Adipose tissue (tissue), 3 donors: Measurements from ENCODE around the gene EDA. TPM values are rescaled to one million over a fixed set of nuclear protein-coding genes. Genes with fewer than 3 reads are reported as not detected.
"Not testable (repeated sequence)": the region's sequence is repeated elsewhere in the genome, so short reads cannot be mapped to it uniquely, and the experiment has no call there.

Source experiments
- H3K27ac ChIP-seq: one replicate; pipeline ENCODE4 v1.5.1; 2013; ENCODE audit warnings: low read depth, low read length
- WGBS, 3 donors: extraction: QIAGEN DNeasy Blood & Tissue Kit; methylation state at CpG; one replicate each; pipeline ENCODE4 v1.1.7; 2013; 5-methylcytosine and 5-hydroxymethylcytosine counted together
- polyA plus RNA-seq, 3 donors: library from polyadenylated mRNA; stranded (reverse); fragments of 200-250 nt; gene quantifications; one replicate each; pipeline ENCODE4 v1.2.3, GENCODE V29; 2013
- donor health status: healthy with polysubstance abuse.
- donor health status: Bipolar disorder and iron deficiency.
- donor health status: healthy.

The EDA gene
- polyA plus RNA-seq, 3 donors = 2.5 to 4.2 (median 2.6) TPM

DNA sequence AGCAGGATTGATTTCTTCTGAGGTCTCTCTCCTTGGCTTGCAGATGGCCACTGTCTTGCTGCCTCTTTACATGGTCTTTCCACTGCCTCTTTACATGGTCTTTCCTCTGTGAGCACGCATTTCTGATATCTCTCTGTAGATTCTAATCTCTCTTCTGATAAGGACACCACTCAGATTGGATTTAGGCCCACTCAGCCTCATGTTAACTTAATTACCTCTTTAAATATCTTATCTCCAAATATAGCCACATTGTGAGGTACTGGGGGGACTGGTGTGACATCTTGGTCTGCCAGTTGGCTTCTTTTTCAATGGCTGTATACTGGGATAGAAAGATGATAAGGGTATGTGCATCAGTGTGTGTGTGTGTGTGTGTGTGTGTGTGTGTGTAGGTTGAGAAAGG, 280.1 kb downstream of the EDA start:
- WGBS, 3 donors = 35 to 44% (median 38%) methylated on average over 1 of the region's 1 CpG

DNA sequence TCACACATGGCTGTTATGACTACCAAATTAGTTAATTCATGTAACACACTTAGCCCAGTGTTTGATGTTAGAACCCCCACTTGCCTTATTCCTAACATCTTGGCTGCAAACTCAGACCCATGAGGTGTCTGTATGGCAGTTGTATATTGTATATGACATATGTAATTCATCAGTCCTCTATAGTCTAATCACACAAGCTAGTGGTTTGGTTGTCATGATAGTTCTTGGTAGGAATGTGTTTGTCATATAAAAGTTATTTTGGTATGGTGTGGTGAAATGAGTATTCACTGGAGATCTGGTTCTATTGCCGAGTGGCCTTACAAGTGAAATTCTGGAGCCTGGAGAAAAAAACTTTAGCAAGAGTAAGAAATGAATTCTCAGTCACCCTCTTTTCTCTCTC, 284.6 kb downstream of the EDA start:
- H3K27ac ChIP-seq = no peak overlapping the region
- 88 to 92% (median 88%) methylated on average over 1 of the region's 1 CpG for whole genome bisulfite sequencing, 3 donors

More for the DNA sequence above, 280.1 kb downstream of the EDA start:
- H3K27ac ChIP-seq = no peak overlapping the region

DNA sequence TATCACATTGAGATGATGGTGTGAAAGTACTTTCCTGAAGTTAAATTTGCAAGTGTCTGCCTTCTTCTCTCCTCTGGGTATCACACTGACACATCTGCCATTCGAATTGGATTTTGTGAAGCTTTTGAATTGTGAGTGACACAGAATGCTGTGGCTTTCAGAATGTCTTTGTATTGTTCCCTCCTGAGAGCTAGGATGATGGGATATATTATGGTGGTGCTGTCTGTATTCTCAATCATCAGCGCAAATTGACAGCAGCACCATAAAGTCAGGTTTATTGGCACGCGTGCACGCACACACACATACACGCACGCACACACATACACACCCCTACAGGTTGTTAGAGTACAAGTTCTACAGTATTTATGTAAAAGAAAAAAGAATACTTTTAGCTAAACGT, 290.5 kb downstream of the EDA start:
- no peak overlapping the region for H3K27ac ChIP-seq
- WGBS, 3 donors = 82 to 95% (median 93%) methylated on average over 8 of the region's 8 CpGs

DNA sequence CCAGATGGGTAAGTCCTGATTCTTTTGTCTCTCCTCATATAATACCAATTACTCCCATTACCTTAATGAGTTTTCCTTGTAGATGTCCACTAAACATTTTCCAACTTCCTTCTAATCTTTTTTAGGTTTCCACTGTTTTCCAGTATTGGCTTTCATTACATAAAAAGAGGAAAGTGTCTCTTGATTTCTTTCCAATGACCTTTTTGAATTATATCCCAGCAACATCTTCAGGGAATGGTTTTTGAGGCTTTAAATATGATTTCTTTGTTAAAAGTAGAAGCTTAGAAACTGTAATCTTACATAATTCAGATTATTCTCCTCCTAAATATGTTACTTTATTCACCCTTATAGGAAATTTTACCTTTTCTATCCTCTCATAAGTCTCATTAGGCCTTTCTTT, 298.9 kb downstream of the EDA start:
- no peak overlapping the region for H3K27ac ChIP-seq

DNA sequence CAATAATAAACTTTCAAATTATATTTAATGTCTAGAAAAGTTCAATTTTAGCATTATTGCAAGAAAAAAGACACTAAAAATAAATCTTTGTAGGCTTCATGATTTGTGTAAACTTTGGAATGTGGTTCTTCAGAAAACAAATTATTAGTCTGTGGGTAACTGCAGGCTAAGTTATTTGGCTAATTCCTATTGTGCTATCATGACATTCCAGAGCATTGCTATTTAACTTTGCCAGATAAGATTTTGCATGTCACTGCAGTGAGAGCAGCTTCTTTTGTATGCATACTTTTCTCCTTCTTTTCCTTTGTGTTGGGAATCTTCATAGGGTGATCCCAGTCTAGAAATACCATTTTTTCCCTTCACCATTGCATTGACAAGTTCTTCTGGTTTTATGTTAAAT, 303.8 kb downstream of the EDA start:
- no peak overlapping the region for H3K27ac ChIP-seq

DNA sequence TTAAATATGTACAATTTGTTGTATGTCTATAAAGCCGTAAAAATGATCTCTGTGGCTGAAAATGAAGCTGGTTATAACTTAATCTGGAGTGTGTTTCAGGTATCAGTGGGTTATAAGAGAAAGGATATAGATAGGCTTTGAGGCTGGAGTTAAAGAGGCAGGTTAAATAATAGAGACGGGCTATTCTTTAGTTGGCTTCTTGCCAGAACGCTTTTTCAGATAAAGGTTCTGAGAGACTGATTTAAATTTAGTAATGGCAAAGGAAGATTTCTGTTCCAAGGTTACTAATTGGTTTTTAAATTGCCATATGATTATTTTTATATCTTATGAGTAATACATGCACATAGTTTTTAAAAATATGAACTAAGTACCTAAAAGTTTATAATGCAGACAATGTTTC, 316.4 kb downstream of the EDA start:
- no peak overlapping the region for H3K27ac ChIP-seq
- 46 to 74% (median 60%) methylated on average over 3 of the region's 3 CpGs for whole genome bisulfite sequencing, 3 donors

DNA sequence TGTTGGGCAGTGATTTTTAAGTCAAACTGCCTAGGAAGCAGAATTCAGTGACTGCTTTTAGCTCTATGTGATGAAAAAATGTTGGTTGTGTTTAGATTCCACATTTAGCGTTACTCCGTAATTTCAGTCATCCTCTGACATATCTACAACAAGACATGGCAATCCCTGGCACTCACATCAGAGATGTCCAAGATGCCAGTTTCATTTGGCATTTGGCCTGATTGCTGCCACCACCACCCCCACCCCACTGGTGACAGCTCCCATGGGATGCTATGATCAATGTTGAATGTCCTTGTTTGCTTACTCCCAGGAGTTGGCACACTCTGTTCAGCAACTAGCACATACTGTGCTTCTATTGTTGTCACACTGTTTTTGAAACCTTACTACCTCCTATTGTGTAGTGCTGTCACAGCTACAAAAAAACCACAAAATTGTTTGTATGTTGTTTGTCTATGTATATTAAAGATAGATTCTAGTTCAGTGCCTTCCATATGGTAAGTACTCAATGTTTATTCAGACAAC, 332.4 kb downstream of the EDA start:
- no peak overlapping the region for H3K27ac ChIP-seq
- WGBS, 3 donors = 38 to 48% (median 45%) methylated on average over 2 of the region's 2 CpGs

DNA sequence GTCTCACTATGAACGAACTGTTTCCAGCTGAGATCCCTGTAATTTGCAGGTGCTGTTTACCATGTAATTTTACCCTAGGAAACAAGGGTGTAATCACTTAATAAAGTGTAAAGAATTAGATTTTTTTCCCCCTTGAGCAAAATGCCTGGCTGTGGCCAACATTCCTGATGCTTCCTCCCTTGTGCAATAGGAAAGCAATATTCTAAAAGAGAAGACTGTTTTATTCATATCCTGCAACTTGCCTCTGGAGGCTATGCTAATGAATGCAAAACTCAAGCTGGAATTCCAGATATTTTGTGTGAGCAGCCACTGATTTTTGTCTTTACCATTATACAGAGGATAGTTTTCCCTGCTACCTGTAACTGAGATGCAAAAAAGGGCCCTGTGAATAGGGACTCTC, 335.8 kb downstream of the EDA start:
- 60 to 93% (median 77%) methylated on average over 1 of the region's 1 CpG for WGBS, 3 donors
- no peak overlapping the region for H3K27ac ChIP-seq

DNA sequence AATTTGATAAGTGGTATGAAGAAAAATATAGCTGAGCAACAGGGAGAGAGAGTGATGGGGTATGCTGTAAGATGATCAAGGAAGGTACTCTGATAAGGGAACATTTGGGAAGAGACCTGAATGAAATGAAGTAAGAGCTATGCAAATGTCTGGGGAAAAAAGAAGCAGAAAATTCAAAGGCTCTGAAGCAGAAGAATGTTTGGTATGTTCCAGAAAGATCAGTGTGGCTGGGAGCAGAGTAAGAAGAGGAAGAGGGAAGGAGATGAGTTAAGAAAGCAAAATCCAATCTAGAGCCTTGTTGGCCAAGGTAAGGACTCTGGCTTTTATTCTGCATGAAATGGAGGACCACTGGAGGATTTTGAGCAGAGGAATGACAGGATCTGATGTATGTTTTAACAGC, 343.8 kb downstream of the EDA start:
- no peak overlapping the region for H3K27ac ChIP-seq

DNA sequence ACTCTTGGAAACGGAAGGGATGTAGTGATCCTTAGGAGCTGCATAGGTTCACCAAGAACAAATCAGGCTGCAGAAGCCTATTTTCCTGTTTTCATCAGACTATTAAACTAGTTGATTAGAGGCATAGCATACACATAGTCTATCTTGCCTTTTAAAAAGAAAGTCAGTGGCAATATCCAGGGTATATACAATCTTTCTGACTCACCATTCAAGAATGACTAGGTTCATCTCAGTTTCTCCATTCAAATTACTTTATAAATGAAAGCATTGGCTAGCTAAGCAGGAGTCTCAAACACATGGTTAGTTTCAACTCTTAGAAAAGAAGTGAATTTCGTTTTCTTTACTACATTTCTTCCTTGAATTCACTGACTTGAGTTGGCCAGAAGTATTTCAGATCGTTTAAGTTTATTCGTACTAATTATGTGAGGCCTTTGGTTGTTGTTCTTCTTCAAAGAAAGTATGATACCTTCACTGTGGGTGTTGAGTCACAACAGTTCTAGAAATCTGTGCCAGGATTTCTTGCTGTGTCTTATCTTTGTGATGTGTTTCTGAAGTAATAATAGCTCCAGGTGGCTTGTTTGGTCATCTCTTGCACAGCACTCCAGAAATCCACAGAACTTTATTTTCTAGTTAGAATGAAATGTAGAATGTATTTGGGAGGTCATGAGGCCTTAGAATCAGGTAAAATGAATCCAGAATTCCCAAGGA, 345.6 kb downstream of the EDA start:
- WGBS, 3 donors = 68 to 81% (median 73%) methylated on average over 4 of the region's 4 CpGs

DNA sequence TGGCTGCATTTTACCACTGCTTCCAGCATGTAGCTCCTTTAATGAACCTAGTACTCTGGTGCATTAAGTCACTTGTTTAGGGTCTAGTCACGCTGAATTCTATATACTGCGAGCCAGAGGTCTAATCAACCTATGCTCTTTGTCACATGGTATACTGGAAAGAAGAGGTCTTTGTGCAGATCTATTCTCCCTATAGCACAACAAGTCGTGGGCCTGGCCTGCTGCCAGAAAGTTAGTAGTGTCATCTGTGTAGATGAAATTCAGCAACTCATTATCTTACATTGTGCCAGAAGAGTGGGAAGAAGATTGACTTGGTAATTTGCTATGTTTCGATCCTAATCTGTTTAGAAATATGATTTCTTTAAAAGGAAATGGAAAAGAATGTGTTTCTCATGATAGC, 353.0 kb downstream of the EDA start:
- 58 to 64% (median 64%) methylated on average over 4 of the region's 4 CpGs for WGBS, 3 donors
- H3K27ac ChIP-seq = no peak overlapping the region

More for the DNA sequence above, 345.6 kb downstream of the EDA start:
- H3K27ac ChIP-seq = no peak overlapping the region

DNA sequence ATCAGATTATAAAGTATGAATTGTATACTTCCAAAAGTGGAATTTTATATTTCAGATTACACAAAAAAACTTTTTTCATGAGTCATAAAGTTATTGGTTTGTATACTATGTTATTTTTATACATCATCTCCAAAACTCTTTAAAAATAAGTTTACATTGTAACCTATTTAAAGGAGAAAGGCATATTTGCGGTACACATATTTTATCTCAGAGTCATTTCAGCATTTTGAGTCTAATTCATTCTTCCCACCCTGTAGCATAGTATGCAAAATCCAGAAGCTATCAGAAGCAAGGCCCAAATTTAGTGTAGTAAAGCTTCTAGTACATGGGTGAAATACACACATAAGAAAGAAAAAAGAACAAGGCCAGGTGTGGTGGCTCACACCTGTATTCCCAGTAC, 353.5 kb downstream of the EDA start:
- no peak overlapping the region for H3K27ac ChIP-seq
- WGBS, 3 donors = 94 to 100% (median 95%) methylated on average over 1 of the region's 1 CpG

DNA sequence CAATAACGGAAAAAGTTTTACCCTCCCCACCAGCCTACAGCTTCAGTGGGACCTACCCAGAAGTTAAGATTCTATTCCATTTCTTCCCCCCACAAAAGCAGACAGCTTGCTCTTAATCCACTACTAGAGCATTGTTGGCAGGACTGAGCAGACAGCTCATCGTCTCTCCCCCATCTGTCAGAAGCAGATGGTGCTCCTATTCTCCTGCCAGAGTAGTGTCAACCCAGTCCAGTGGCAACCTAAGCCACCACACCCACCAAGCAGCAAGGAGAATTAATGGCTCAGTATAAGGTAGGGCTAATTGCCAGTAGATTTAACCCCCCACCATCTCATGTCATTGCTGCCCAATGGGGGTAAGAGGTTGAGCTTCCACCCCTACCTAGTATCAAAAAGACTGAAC, 371.8 kb downstream of the EDA start:
- 58 to 82% (median 60%) methylated on average over 2 of the region's 2 CpGs for WGBS, 3 donors
- H3K27ac ChIP-seq = no peak overlapping the region

DNA sequence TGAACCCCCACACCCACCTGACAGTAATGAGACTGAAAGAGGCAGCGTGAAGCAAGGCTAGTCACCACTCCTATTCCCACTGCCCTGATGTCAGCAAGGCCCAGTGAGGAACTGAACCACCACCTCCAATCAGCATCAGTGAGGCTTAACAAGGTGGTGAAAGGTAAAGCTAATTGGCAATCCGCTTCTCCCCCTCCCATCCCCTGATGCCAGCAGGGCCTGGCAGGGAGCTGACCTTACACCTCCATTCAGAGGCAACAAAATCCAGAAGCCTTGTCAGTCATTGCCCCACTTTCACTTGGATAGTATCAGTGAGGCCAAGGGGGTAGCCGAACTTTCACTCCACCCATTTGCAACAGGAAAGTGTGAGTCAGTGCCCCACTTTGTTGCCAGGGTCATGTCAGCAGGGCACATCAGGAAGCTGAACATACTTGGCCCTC, 373.1 kb downstream of the EDA start:
- no peak overlapping the region for H3K27ac ChIP-seq
- WGBS, 3 donors = 74 to 79% (median 76%) methylated on average over 3 of the region's 3 CpGs

DNA sequence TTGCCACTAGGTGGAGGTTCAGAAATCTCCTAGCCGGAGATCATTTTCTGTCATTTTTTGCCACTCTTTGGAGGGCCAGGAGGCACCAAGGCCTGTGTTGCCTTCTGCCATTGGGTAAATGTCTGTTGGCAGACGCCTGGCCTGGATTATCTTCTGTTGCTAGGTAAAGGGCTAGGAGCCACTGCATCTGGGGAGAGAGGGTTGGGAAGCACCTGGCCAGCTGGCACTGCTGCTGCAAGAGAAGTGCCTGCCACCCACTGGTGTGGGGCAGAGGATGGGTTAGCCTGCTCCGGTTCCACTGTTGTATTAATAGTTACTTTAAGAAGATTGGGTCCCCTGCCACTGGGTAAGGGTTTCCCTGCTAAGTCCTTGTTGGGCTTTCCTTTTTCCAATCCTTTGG, 375.8 kb downstream of the EDA start:
- 81 to 93% (median 87%) methylated on average over 3 of the region's 3 CpGs for WGBS, 3 donors
- no peak overlapping the region for H3K27ac ChIP-seq

DNA sequence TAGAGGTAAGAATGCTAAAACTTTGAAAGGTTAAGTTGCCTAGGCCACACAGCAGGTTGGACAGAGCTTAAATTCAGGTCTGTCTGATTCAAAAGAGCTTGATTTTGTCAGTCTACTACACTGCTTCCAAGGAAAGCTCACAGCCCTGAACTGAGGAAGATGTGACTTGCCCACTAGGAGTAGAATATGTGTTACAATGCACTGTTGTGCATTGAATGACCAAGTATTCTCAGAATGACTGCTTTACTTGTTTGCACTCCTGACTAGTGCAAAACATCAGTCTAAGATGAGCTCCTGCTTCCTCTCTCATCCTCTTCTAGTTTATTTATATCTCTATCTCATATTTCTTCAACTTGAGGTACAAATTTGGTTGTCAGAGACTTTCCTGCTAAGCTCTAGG, 377.6 kb downstream of the EDA start:
- H3K27ac ChIP-seq = no peak overlapping the region

DNA sequence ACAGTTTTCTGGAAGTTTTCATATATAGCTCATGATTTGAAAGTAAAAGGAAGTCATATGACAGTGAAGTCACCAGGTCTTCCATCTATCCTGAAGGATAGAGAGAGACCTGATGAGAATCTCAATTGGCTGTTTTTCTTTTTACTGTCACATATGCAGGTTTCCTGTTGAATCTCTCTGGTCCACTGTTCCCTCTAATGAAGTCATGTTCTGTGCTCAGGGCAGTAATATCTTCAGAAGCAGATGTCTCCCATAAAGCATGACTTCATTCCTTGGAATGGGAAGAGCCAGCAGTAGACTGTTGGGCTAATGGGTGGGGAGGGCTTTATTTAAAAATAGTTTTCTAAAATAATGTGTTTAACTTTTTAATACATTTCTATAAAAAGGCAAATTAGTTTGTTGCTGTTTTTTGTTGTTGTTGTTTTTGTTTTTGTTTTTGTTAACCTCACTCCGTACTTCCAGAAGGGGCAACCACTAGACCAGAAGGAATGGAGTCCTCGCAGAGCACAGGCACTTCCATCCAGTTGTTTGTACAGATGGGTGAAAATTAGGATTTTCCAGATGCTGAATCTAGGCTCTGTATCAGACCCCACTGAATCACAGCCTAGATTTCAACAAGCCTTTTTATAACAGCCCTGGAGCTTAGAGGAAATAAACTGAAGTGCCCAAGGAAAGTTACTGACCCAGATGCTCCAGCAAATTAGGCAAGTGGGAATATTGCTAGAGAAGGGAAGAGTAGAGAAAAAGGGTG, 379.6 kb downstream of the EDA start:
- no peak overlapping the region for H3K27ac ChIP-seq
- 67 to 95% (median 94%) methylated on average over 2 of the region's 2 CpGs for WGBS, 3 donors

DNA sequence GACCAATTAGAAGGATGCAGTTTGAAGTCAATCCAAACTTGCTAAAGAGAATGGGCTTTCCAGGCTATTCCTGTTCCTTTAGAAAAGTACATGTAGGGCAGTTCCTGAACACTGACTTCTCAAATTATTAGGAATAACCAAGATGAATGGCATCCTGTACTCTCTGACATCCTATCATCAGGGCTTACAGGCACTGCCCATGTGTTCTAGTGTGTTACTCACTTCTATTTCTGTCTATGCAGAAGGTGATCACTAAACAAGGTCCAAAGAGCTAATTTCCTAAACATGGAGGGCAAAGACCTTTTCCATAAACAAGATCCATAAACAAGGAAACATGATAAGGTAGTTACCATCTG, 380.2 kb downstream of the EDA start:
- no peak overlapping the region for H3K27ac ChIP-seq

DNA sequence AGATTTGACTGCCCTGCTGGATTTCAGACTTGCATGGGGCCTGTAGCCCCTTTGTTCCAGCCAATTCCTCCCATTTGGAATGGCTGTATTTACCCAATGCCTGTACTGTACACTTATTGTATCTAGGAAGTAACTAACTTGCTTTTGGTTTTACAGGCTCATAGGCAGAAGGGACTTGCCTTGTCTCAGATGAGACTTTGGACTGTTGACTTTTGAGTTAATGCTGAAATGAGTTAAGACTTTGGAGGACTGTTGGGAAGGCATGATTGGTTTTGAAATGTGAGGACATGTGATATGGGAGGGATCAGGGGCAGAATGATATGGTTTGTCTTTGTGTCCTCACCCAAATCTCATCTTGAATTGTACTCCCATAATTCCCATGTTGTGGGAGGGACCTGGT, 382.4 kb downstream of the EDA start:
- H3K27ac ChIP-seq = not testable (repeated sequence)

DNA sequence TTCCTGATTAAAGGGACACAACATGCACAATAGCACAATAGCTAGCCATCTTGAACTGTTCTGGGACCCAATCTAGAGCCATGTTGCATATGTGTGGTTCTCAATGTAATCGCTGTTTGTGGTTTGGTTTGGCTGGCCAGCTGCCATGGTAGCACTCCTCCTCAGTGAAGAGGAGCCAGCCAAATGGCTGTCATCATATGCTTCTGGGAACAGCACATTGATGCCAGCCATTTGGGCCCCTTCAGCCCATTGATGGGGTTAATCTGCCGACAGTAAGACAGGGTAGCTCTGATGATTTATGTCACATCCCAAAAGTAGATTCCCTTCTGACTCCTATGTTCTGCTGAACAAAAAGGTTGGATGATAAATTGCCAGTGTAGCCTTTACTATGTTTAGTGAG, 385.4 kb downstream of the EDA start:
- WGBS, 3 donors = 52 to 80% (median 66%) methylated on average over 2 of the region's 2 CpGs
- H3K27ac ChIP-seq = no peak overlapping the region
